Sigmoid colon (tissue), 7 donors: ENCODE results near the gene HIVEP2. TPM values are rescaled to one million over a fixed set of nuclear protein-coding genes. Genes with fewer than 3 reads are reported as not detected.
A peak's percentile ranks its signal among the peaks of the same experiment; 100 is the strongest.

Experiments
- DNase-seq: peaks from one replicate; pipeline ENCODE4 v3.0.0-alpha.2; 2019
- H3K27ac ChIP-seq, 4 donors: fragments of 200-600 bp; sonication (generic); one replicate each; pipeline ENCODE4 v1.5.1; 2016 to 2019; ENCODE audit warnings: mild to moderate bottlenecking in 1 of 4
- H3K27me3 ChIP-seq, 3 donors: fragments of 200-600 bp; sonication (generic); one replicate each; pipeline ENCODE4 v1.5.1; 2019; ENCODE audit warnings: mild to moderate bottlenecking in 1 of 3
- H3K36me3 ChIP-seq, 4 donors: fragments of 200-600 bp; sonication (generic); one replicate each; pipeline ENCODE4 v1.5.1; 2016 to 2019
- H3K4me1 ChIP-seq, 4 donors: fragments of 200-600 bp; sonication (generic); one replicate each; pipeline ENCODE4 v1.5.1; 2017 to 2019
- H3K4me3 ChIP-seq, 4 donors: fragments of 200-600 bp; sonication (generic); one replicate each; pipeline ENCODE4 v1.5.1; 2017 to 2019; ENCODE audit warnings: mild to moderate bottlenecking in 2 of 4, moderate library complexity in 1 of 4
- H3K9me3 ChIP-seq, 4 donors: fragments of 200-600 bp in 3 of 4; sonication (generic) in 3 of 4; one replicate each; pipeline versions ENCODE4 v1.5.1 to v1.6.1; 2013 to 2019
- CTCF ChIP-seq, 4 experiments: fragments of 450-650 bp in 3 of 4; fragments of 200-600 bp in 1 of 4; IDR thresholded peaks; one replicate each; pipeline ENCODE4 v1.5.1; 2016 to 2019; ENCODE audit warnings: antibody characterized with exemption in 4 of 4, mild to moderate bottlenecking in 3 of 4, moderate library complexity in 2 of 4
- EP300 ChIP-seq, 4 donors: sonication (generic); formaldehyde crosslinking; IDR thresholded peaks; one replicate each; pipeline ENCODE4 v1.6.1; 2017; ENCODE audit warnings: antibody characterized with exemption in 4 of 4
- POLR2A ChIP-seq, 2 donors: fragments of 450-650 bp; IDR thresholded peaks; one replicate each; pipeline ENCODE4 v1.6.1; 2016; ENCODE audit warnings: antibody characterized with exemption in 2 of 2, mild to moderate bottlenecking in 2 of 2, moderate library complexity in 2 of 2
- POLR2AphosphoS5 ChIP-seq, 4 donors: sonication (generic); formaldehyde crosslinking; IDR thresholded peaks; one replicate each; pipeline ENCODE4 v1.6.1; 2017; ENCODE audit warnings: antibody characterized with exemption in 4 of 4
- WGBS, 2 donors: extraction: QIAGEN DNeasy Blood & Tissue Kit; methylation state at CpG; one replicate each; pipeline ENCODE4 v1.1.7; 2013; 5-methylcytosine and 5-hydroxymethylcytosine counted together
- intact Hi-C: fragments of 100-400 bp; cut with DNase I; formaldehyde crosslinking; loops from one replicate; pipeline ENCODE4 v1.15.1; 2023
- polyA plus RNA-seq, 3 donors: library from polyadenylated mRNA; stranded (reverse); fragments of 200-250 nt; gene quantifications; one replicate each; pipeline ENCODE4 v1.2.3, GENCODE V29; 2013
- total RNA-seq, 4 donors: library from RNA; depleted of rRNA; stranded (reverse); fragments of >200 nt; gene quantifications; one replicate each; pipeline ENCODE4 v1.1.0, GENCODE V29; 2016
- donor health status: healthy with polysubstance abuse.
- donor health status: Bipolar disorder and iron deficiency.
- donor health status: healthy.

The HIVEP2 gene
- total and polyA plus RNA-seq, 7 donors: 1.8 to 21.7 (median 11.5) TPM

- no peak overlapping the region for H3K27ac ChIP-seq
- no peak for DNase-seq
- 92 to 97% methylated on average over 2 of the region's 2 CpGs for WGBS, 2 donors
- peaks cover 0 to 11% (median 5%) of the 10 kb centered on the region in 4 donors for H3K4me1 ChIP-seq
- intact Hi-C loops: no loop called here
- H3K36me3 ChIP-seq: no peaks in the 10 kb centered on the region
- no peaks in the 10 kb centered on the region for H3K9me3 ChIP-seq
- H3K4me3 ChIP-seq: no peak overlapping the region
- H3K27me3 ChIP-seq: no peaks in the 10 kb centered on the region
- TF ChIP-seq POLR2A (IDR thresholded peaks at IDR 0.05) (no peak), POLR2AphosphoS5 (IDR thresholded peaks at IDR 0.05) (no peak), EP300 (IDR thresholded peaks at IDR 0.05) (no peak), CTCF (IDR thresholded peaks at IDR 0.05) (no peak)
Observed at GRCh38 chr6:142803495-142804058, 141.4 kb downstream of the HIVEP2 start.

- TF ChIP-seq CTCF (IDR thresholded peaks at IDR 0.05): no peak
- no peak for TF ChIP-seq POLR2A (IDR thresholded peaks at IDR 0.05)
- TF ChIP-seq POLR2AphosphoS5 (IDR thresholded peaks at IDR 0.05): no peak
- TF ChIP-seq EP300 (IDR thresholded peaks at IDR 0.05): no peak
Observed at GRCh38 chr6:142803032-142803431, 141.9 kb downstream of the HIVEP2 start.

GRCh38 chr6:142802124-142802523 is 142.9 kb downstream of the HIVEP2 start:
- H3K27ac ChIP-seq: peak overlapping the region in 2 of 4 donors; percentile 33 to 53
- H3K27me3 ChIP-seq: no peaks in the 10 kb centered on the region
- H3K4me3 ChIP-seq: no peak overlapping the region
- no peaks in the 10 kb centered on the region for H3K36me3 ChIP-seq
- WGBS, 2 donors: 68 to 74% methylated on average over 1 of the region's 1 CpG
- H3K9me3 ChIP-seq: no peaks in the 10 kb centered on the region
- intact Hi-C loops: no loop called here
- no peak for DNase-seq
- peaks cover 0 to 11% (median 5%) of the 10 kb centered on the region in 4 donors for H3K4me1 ChIP-seq
- TF ChIP-seq POLR2A (IDR thresholded peaks at IDR 0.05): no peak
- peak in 2 of 4 donors; percentile 12 to 52 for TF ChIP-seq POLR2AphosphoS5 (IDR thresholded peaks at IDR 0.05)

More at GRCh38 chr6:142803032-142803431, 141.9 kb downstream of the HIVEP2 start:
- no peak for DNase-seq
- H3K27me3 ChIP-seq: no peaks in the 10 kb centered on the region
- no peaks in the 10 kb centered on the region for H3K9me3 ChIP-seq
- no peaks in the 10 kb centered on the region for H3K36me3 ChIP-seq
- H3K4me1 ChIP-seq: peaks cover 0 to 11% (median 5%) of the 10 kb centered on the region in 4 donors
- no peak overlapping the region for H3K27ac ChIP-seq
- no peak overlapping the region for H3K4me3 ChIP-seq
- intact Hi-C loops: no loop called here

- H3K27ac ChIP-seq: no peak overlapping the region
- no peak for DNase-seq
- TF ChIP-seq EP300 (IDR thresholded peaks at IDR 0.05) (no peak), POLR2AphosphoS5 (IDR thresholded peaks at IDR 0.05) (no peak), POLR2A (IDR thresholded peaks at IDR 0.05) (no peak), CTCF (IDR thresholded peaks at IDR 0.05) (no peak)
- H3K4me3 ChIP-seq: no peak overlapping the region
- no peaks in the 10 kb centered on the region for H3K36me3 ChIP-seq
- H3K4me1 ChIP-seq: peaks cover 0 to 11% (median 5%) of the 10 kb centered on the region in 4 donors
- no peaks in the 10 kb centered on the region for H3K27me3 ChIP-seq
- no peaks in the 10 kb centered on the region for H3K9me3 ChIP-seq
- intact Hi-C loops: no loop called here
Observed at GRCh38 chr6:142800240-142800639, 144.7 kb downstream of the HIVEP2 start.

- intact Hi-C loops: no loop called here
- H3K4me1 ChIP-seq: peaks cover 0 to 11% (median 2%) of the 10 kb centered on the region in 4 donors
- H3K9me3 ChIP-seq: no peaks in the 10 kb centered on the region
- WGBS, 2 donors: 95% methylated on average over 1 of the region's 1 CpG
- no peaks in the 10 kb centered on the region for H3K27me3 ChIP-seq
- TF ChIP-seq POLR2A (IDR thresholded peaks at IDR 0.05) (no peak), POLR2AphosphoS5 (IDR thresholded peaks at IDR 0.05) (no peak), EP300 (IDR thresholded peaks at IDR 0.05) (no peak), CTCF (IDR thresholded peaks at IDR 0.05) (no peak)
- no peak overlapping the region for H3K4me3 ChIP-seq
- no peak overlapping the region for H3K27ac ChIP-seq
- no peak for DNase-seq
- no peaks in the 10 kb centered on the region for H3K36me3 ChIP-seq
Observed at GRCh38 chr6:142799639-142800038, 145.3 kb downstream of the HIVEP2 start.
